GM18907 (cell line): ENCODE measurements around the gene APOD.

Experiments used
- ATAC-seq: cut with Tn5 transposase; IDR thresholded peaks from one replicate; pipeline ENCODE4 v1.9.1; 2021; ENCODE audit warnings: mild to moderate bottlenecking, moderate library complexity; ENCODE audit not compliant: unreplicated experiment

Gene APOD

GRCh38 chr3:195557322-195557721 lies 26.4 kb downstream of the APOD start:
- no peak for ATAC-seq

GRCh38 chr3:195556390-195556789 lies 27.4 kb downstream of the APOD start:
- ATAC-seq = no peak

GRCh38 chr3:195555110-195555509 lies 28.6 kb downstream of the APOD start:
- ATAC-seq = no peak

- no peak for ATAC-seq
Observed at GRCh38 chr3:195554458-195554857, 29.3 kb downstream of the APOD start.

- no peak for ATAC-seq
Observed at GRCh38 chr3:195553268-195553667, 30.5 kb downstream of the APOD start.

- ATAC-seq = no peak
Observed at GRCh38 chr3:195551381-195551978, 32.3 kb downstream of the APOD start.

GRCh38 chr3:195550723-195551122 lies 33.0 kb downstream of the APOD start:
- ATAC-seq = peak; percentile 51

GRCh38 chr3:195549931-195550519 lies 33.7 kb downstream of the APOD start:
- ATAC-seq = peak; percentile 68

- no peak for ATAC-seq
Observed at GRCh38 chr3:195548987-195549386, 34.8 kb downstream of the APOD start.

- ATAC-seq = no peak
Observed at GRCh38 chr3:195548501-195548900, 35.2 kb downstream of the APOD start.

- ATAC-seq = no peak
Observed at GRCh38 chr3:195548006-195548405, 35.7 kb downstream of the APOD start.

GRCh38 chr3:195546130-195546560 lies 37.6 kb downstream of the APOD start:
- no peak for ATAC-seq

GRCh38 chr3:195544634-195545033 lies 39.1 kb downstream of the APOD start:
- ATAC-seq = no peak

GRCh38 chr3:195544230-195544536 lies 39.6 kb downstream of the APOD start:
- no peak for ATAC-seq

- ATAC-seq = no peak
Observed at GRCh38 chr3:195543500-195544229, 40.1 kb downstream of the APOD start.

GRCh38 chr3:195542698-195543499 lies 40.8 kb downstream of the APOD start, which contains the start of gene PPP1R2:
PPP1R2 (minus strand) TSS chr3:195543325; CDS start chr3:195543025, 300 bp downstream.
- peak; percentile 79 for ATAC-seq

GRCh38 chr3:195542316-195542697 lies 41.4 kb downstream of the APOD start:
- no peak for ATAC-seq

GRCh38 chr3:195540511-195540910 lies 43.2 kb downstream of the APOD start:
- ATAC-seq = no peak

- ATAC-seq = no peak
Observed at GRCh38 chr3:195540027-195540426, 43.7 kb downstream of the APOD start.

- no peak for ATAC-seq
Observed at GRCh38 chr3:195539479-195539878, 44.3 kb downstream of the APOD start.

GRCh38 chr3:195537995-195538394 lies 45.7 kb downstream of the APOD start:
- peak; percentile 62 for ATAC-seq
